Measurements from ENCODE around the gene CCDC9B.

CCDC9B gene

DNA sequence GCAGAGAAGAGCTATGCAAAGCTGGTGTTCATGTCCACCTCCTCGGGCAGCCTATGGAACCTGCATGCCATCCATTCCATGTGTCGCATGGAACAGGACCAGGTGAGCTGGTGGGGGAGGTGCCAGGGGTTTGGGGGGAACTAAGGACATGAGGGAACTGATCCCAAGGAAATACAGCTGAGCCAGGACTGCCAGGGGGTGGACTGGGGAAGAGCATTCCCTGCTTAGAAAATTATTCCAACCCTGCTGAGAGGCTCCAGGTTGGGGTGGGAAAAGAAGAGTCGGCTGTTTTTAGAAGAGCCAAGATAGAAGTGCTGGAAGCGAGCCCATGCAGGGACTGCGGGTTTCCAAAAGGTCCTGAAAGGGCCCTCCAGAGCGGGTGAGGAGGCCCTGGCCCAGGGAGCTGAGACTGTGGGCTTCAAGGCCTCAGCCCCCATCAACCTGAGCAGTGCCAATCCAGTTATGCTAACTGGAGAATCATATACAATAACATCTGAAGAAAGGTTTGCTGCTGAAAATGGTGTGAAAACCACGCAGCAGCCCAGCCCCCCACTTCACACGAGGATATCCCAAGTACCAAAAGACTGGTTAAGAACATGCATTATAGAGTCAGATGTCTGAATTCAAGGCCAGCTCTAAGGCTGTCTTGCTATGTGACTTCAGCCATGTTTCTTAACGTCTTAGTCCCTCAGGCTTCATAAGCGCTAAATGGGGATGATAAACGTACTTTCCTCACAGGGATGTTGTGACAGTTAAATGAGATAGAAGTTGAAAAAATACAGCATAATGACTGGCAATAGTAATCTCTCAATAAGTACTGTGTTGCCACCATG is 25.1 kb upstream of the CCDC9B start:
- in situ Hi-C loops (cut with MboI; ENCODE audit: low sequenced_read_pairs, unreplicated experiment) = no loop called here
- no peak for DNase-seq (ENCODE audit: low spot score)
- TF ChIP-seq, protein P1, sequence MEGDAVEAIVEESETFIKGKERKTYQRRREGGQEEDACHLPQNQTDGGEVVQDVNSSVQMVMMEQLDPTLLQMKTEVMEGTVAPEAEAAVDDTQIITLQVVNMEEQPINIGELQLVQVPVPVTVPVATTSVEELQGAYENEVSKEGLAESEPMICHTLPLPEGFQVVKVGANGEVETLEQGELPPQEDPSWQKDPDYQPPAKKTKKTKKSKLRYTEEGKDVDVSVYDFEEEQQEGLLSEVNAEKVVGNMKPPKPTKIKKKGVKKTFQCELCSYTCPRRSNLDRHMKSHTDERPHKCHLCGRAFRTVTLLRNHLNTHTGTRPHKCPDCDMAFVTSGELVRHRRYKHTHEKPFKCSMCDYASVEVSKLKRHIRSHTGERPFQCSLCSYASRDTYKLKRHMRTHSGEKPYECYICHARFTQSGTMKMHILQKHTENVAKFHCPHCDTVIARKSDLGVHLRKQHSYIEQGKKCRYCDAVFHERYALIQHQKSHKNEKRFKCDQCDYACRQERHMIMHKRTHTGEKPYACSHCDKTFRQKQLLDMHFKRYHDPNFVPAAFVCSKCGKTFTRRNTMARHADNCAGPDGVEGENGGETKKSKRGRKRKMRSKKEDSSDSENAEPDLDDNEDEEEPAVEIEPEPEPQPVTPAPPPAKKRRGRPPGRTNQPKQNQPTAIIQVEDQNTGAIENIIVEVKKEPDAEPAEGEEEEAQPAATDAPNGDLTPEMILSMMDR (IDR thresholded peaks at IDR 0.05; ENCODE audit: borderline replicate concordance, control extremely low read depth, extremely low read depth, insufficient read depth, missing control alignments) = no peak

DNA sequence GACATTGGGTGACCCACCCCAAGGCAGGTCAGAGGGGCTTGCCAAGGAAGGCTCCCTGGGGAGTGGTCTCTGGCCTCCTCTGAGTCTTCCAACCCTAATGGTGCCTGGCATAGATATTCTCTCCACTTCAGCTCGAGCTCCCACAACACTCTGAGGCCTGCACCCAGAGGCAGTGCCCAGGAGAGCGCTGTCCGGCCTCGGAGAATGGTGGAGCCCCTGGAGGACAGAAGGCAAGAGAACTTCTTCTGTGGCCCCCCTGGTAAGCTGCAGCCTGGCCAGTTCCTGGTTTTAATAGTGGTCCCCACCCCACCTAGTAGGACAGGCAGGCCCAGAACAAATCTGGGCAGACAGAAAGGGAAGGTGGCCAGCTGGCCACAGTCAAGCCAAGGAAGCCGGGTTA is 24.3 kb upstream of the CCDC9B start:
- DNase-seq (ENCODE audit: low spot score) = no peak
- TF ChIP-seq, protein P1 (IDR thresholded peaks at IDR 0.05; ENCODE audit: borderline replicate concordance, control extremely low read depth, extremely low read depth, insufficient read depth, missing control alignments) = no peak
- in situ Hi-C loops (cut with MboI; ENCODE audit: low sequenced_read_pairs, unreplicated experiment) = no loop called here

DNA sequence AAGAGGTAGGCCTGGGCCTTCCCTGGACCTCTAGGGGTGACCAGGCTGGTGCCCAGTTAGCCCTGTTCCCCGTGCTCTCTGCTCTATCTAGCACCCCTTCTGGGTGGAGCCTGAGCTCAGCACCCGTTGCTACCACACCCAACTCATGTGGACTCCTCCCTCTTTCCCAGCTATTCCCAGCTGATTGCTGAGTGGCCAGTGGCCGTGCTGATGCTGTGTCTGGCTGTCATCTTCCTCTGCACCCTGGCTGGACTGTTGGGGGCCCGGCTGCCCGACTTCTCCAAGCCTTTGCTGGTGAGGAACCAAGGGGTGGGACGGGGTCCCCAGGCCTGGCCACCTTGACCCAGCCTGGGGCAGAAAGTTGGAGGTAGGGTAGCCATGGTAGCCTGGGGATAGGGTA is 23.5 kb upstream of the CCDC9B start:
- no peak for DNase-seq (ENCODE audit: low spot score)
- in situ Hi-C loops (cut with MboI; ENCODE audit: low sequenced_read_pairs, unreplicated experiment) = no loop called here
- TF ChIP-seq, protein P1 (IDR thresholded peaks at IDR 0.05; ENCODE audit: borderline replicate concordance, control extremely low read depth, extremely low read depth, insufficient read depth, missing control alignments) = no peak

DNA sequence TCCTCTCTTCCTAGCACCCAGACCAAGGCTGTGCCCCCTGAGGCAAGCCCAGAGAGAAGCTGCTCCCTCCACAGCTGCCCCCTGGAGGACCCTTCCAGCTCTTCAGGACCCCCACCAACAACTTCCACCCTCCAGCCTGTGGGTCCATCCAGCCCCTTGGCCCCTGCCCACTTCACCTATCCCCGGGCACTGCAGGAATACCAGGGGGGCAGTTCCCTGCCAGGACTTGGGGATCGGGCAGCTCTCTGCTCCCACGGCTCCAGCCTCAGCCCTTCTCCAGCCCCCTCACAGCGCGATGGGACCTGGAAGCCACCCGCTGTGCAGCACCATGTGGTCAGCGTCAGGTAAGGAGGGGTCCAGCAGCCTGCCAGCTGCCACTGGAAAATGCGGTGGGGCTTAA is 22.9 kb upstream of the CCDC9B start:
- no peak for DNase-seq (ENCODE audit: low spot score)
- TF ChIP-seq, protein P1 (IDR thresholded peaks at IDR 0.05; ENCODE audit: borderline replicate concordance, control extremely low read depth, extremely low read depth, insufficient read depth, missing control alignments) = no peak
- in situ Hi-C loops (cut with MboI; ENCODE audit: low sequenced_read_pairs, unreplicated experiment) = no loop called here

DNA sequence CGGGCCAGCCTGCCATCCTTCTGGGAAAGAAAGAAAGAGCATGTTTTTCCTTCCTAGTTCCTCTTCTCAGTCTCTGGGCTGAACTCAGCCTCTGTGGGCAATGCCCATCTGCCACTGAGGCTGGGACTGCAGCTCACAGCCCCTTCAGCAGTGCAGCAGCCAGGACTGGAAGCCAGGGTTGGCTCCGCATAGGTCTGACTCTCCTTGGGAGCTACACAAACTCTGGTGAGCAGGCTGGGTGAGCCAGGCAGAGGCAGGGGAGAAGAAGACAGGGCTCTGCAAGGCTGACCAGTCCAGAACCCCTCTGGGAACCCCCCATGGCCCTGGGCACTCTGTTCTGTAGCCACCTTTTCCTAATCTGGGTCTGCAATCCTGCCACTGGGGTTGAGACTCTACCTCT is 20.9 kb upstream of the CCDC9B start:
- TF ChIP-seq, protein P1 (IDR thresholded peaks at IDR 0.05; ENCODE audit: borderline replicate concordance, control extremely low read depth, extremely low read depth, insufficient read depth, missing control alignments) = no peak
- DNase-seq (ENCODE audit: low spot score) = no peak
- in situ Hi-C loops (cut with MboI; ENCODE audit: low sequenced_read_pairs, unreplicated experiment) = no loop called here

DNA sequence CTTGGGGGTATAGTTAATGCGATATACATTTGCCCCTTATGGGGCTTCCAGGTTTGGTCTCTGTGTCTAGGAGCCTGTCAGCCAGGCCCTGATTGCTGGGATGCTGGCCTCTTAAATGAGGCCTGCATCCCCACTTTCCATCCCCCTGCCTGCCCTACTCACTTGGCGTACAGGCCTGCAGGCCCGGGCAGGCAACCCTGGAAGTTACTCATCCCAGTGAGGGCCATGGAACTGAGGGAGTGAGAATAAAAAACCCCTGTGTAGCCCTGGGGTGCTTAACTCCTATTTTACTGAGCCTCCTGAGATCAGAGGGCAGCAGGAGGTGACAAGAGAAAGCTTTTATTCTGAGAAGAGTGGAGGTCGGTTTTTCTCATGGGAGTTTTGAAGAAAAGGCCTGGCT is 19.3 kb upstream of the CCDC9B start:
- TF ChIP-seq, protein P1 (IDR thresholded peaks at IDR 0.05; ENCODE audit: borderline replicate concordance, control extremely low read depth, extremely low read depth, insufficient read depth, missing control alignments) = no peak
- in situ Hi-C loops (cut with MboI; ENCODE audit: low sequenced_read_pairs, unreplicated experiment) = no loop called here
- DNase-seq (ENCODE audit: low spot score) = no peak
